Kidney glomerular epithelial cell (primary cell): ENCODE measurements around the gene GLIS2.

ENCODE experiments used
- DNase-seq: peaks from one replicate; lab custom pipeline; 2025; lab: John Stamatoyannopoulos, UW

GLIS2 gene

GRCh38 chr16:4298761-4299522, 16.9 kb upstream of the GLIS2 start:
- DNase-seq: peak; percentile 84

GRCh38 chr16:4301177-4301576, 14.7 kb upstream of the GLIS2 start:
- no peak for DNase-seq

GRCh38 chr16:4301968-4302367, 13.9 kb upstream of the GLIS2 start:
- DNase-seq: no peak

- DNase-seq: no peak
Observed at GRCh38 chr16:4303973-4304372, 11.9 kb upstream of the GLIS2 start.

- DNase-seq: peak; percentile 10
Observed at GRCh38 chr16:4306470-4307214, 9.2 kb upstream of the GLIS2 start.

GRCh38 chr16:4307215-4308037, 8.4 kb upstream of the GLIS2 start:
- DNase-seq: peak; percentile 91

GRCh38 chr16:4309102-4309832, 6.6 kb upstream of the GLIS2 start:
- no peak for DNase-seq

- peak; percentile 52 for DNase-seq
Observed at GRCh38 chr16:4309833-4310266, 6.0 kb upstream of the GLIS2 start.

- DNase-seq: peak; percentile 51
Observed at GRCh38 chr16:4313563-4314531, 2.0 kb upstream of the GLIS2 start.

GRCh38 chr16:4314532-4315185, 1.2 kb upstream of the GLIS2 start:
- DNase-seq: peak; percentile 26

- DNase-seq: no peak
Observed at GRCh38 chr16:4316108-4316863, 419 bp downstream of the GLIS2 start.

- DNase-seq: peak; percentile 32
Observed at GRCh38 chr16:4316864-4317531, 1.1 kb downstream of the GLIS2 start.

GRCh38 chr16:4317532-4318450, 1.9 kb downstream of the GLIS2 start:
- DNase-seq: peak; percentile 61

- no peak for DNase-seq
Observed at GRCh38 chr16:4318451-4318910, 2.6 kb downstream of the GLIS2 start.

GRCh38 chr16:4318967-4319366, 3.1 kb downstream of the GLIS2 start:
- DNase-seq: no peak

- DNase-seq: no peak
Observed at GRCh38 chr16:4319454-4320421, 3.9 kb downstream of the GLIS2 start.
